Non-pigmented ciliary epithelial cell (primary cell): Measurements from ENCODE around the gene TCEANC.
"Not testable (repeated sequence)": the region's sequence is repeated elsewhere in the genome, so short reads cannot be mapped to it uniquely, and the experiment has no call there.

Source experiments
- DNase-seq: peaks from one replicate; pipeline ENCODE4 v3.0.0-alpha.2; 2010; ENCODE audit warnings: low read depth

TCEANC gene, protein sequence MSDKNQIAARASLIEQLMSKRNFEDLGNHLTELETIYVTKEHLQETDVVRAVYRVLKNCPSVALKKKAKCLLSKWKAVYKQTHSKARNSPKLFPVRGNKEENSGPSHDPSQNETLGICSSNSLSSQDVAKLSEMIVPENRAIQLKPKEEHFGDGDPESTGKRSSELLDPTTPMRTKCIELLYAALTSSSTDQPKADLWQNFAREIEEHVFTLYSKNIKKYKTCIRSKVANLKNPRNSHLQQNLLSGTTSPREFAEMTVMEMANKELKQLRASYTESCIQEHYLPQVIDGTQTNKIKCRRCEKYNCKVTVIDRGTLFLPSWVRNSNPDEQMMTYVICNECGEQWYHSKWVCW

DNA sequence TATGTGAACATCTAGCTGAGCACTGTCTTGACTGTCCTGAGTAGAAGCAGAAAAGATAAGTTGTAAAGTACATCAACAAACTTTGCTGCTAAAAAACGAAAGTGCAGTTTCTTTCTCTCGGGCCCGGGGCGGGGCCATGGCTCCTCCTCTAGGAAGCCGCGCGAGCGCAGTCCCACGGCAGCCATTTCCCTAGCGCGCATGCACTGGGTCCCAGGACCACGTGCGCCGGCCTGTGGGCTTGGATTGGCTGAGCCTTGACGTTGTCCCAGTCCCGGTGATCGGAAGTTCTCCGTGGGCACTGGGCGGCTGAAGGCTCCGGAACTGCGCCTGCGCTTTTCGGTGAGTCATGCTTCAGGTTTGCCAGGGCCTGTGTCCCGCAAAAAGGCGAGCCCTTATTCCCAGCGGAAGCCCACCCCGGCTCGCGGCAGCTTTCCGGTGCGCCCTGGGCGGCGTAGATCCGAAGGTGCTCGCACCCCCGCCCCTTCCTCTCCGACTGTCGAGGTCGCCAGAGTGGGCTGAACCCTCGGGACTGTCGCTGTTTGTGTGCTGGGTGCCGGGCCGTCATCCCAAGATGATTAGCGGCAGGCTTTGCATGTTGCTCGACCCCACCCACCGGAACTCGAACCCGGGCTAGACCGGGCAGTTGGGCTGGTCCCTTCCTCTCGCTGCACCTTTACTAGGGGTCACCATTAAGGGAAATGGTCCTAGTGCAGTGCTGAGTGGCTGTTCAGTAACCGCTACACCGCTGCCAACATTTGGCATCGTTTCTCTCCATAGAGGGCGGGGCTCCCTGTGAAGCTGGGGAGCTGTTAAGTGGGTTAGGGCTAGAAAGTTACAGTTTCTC, at the start of gene TCEANC:
Gene TCEANC (plus strand): TSS at position 292 of the 844 bp plus-strand sequence. CDS start 9,368 bp downstream, outside the sequence.
- peak; percentile 86 for DNase-seq

DNA sequence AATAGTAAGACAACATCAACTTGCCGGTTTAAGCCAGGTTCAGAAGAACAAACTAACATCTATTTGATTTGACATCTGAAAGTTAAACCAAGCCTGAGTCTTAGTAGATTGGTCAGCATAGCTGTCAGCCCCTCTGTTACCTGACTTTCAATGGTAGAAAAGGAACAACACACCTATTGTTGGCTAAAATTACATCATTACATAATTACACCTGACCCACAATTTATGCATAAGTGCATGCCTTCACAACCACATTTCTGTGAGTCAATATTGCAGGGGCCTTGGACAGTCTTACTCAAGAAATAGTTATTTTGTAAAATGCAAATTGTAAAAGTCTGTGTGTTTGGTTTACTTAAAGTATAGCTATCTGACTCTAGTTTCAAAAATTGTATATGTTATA, 47.3 kb upstream of the TCEANC start:
- no peak for DNase-seq

DNA sequence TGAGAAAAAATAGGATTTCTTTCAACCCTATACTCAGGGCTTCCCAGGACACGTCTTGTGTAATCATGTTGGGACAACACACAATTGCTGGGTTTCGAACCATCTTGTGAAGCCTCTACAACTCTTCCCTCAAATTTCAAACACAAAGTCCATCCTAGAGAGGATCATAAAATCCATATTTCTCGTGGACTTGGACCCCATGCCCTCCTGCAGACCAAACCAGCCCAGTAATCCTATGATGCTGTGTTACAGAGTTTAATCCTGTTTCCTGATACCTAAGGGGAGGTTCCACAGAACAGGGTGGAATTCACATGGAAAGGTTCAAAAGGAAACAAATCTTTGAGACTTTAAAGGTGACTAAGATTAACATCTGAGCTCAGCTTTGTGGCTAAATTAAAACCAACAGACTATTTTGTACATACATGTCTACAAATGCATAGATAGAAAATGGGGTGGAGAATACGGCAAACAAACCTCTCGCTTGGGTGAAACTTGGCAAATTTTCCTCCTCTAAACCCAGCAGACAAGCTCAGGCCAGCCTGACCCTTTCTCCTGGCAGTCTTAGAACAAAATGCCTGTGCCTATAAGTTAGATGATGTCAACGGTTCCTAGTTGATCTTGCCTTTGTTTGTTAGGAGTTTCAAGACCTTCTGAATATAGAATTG, 45.5 kb upstream of the TCEANC start:
- no peak for DNase-seq

DNA sequence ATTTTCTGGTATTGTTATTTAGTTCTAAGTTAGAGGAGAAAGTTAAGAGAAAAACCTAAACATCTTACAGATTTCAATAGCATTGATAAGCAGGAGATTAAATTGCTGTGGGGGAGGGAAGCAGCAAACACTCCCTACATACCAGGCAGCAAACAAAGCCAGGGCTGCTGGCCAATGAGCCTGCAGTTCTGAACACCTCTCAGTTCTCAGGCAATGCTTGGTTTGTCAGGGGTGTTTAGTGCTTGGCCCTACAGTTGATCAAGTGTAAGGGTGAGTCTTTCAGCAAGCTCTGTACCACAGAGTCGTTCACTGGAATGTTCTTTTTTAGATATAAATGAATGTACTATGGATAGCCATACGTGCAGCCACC, 45.0 kb upstream of the TCEANC start:
- DNase-seq: no peak

DNA sequence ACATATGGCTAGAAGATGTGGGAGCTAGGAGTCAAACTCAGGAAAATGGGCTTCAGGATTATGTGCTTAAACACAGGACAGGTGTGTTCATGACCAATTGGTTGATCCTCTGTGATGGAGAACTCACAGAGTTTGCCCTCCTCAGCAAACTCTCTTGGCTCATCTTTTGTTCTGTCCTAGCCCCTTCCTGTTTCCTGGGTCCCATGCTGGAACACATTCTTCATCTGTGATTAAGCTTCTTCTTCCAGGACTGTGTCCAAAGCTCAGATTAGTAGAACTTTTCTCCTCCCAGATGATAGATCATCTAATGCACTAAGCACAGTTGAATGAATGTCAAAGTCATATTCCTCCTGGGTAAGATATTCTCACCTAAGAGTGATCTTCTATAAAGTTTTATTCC, 38.8 kb upstream of the TCEANC start:
- DNase-seq: no peak

DNA sequence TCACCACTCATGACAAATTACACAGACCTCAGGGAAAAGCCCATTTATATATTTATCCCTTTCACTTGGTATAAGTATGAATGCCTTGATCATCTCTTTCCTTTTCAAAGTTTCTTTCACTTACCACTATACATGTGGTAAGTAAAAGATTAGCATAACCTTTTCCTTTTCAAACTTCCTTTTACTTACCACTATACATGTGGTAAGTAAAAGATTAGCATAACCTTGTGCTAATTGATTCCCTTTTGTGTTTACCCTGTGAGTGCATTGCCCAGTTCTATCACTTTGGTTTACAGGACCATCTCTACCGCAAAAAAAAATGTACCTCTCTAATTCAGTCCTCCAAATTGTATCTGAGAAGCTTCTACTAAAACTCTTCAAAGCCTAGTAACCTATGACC, 32.7 kb upstream of the TCEANC start:
- DNase-seq: no peak

DNA sequence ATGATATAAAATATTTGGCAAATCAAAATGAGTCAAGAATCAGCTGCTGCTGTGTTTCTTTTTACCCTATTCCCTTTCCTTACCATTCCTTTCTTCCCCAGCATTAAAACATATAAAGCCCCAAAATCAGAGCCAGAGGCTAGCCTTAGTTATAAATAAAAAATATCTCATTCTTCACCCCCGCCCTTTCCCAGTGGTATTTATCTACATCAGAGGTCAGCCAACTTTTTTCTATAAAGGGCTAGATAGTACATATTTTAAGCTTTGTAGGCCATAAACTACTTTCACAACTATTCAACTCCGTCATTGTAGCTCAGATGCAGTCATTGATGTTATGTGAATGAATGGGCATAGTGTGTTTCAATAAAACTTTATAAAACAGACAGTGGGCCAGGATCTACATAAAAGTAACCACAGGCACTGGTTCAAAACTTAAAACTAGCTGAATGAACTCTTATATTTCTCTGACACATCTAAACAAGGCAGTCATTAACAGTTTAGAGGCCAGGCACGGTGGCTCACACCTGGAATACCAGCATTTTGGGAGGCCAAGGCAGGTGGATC, 30.5 kb upstream of the TCEANC start:
- DNase-seq: no peak

DNA sequence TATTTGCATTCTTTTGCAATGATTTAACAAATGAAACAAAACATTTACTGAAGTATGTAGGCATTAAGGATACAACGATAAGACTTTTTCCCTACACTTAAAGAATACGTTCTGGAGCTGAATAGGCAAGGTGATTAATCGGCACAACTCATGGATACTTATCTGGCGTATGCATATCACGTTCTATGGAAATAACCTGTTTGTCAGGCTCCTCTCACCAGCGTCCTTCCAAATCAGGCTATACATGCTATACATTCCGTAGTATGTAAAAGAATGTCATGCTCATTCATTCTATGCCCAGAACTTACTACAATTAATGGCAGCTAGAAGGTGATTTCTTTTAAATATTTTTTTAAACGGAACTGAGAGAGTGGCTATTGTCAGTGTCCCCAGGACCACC, 25.6 kb upstream of the TCEANC start:
- DNase-seq: no peak

DNA sequence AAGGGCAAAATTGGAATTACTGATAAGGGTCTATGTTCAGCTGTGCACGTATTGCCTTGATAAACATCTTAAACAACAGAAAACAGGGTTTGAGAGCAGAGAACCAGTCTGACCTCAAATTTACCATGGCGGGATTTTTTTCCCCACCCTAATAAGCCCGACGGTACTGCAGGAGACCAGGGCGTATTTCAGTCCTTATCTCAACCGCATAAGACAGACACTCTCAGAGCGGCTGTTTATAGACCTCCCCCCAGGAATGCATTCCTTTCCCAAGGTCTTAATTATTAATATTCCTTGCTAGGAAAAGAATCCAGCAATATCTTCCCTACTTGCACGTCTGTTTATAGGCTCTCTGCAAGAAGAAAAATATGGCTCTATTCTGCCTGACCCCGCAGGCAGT, 15.7 kb upstream of the TCEANC start:
- not testable (repeated sequence) for DNase-seq

DNA sequence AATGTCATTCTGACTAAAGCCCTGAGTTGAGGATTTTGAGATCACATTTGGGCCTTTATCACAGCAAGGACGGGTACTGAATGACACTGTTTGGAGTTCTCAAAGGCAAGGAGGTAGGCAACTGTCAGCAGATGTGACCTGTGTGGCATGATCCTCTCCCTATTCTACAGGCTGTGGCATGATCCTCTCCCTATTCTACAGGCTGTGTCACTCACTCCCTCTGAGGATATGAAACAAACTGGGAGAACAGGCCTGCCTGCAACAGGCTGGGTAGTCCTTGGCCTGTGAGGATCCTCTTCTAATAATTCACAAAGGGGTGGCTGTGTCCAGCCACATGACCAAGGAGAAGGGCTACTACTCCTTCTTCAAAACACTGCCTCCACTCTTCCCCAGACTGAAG, 14.9 kb upstream of the TCEANC start:
- DNase-seq: no peak

DNA sequence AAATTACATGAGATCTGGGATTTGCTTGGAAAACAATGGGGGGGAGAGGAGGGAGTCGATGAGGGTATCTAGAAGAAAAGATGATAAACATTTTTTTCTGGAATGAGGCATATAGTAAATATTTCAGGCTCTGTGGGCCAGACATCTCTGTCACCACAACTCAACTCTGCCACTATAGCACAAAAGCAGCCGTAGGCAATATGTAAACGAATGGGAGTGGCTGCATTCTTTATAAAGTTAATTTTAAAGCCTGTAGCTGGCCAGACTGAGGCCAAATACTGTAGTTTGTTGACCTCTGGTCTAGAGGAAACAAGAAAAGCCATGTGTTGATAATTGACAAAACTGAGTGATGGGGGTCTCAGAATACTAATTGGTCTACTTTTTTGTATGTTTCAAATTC, 14.1 kb upstream of the TCEANC start:
- no peak for DNase-seq

DNA sequence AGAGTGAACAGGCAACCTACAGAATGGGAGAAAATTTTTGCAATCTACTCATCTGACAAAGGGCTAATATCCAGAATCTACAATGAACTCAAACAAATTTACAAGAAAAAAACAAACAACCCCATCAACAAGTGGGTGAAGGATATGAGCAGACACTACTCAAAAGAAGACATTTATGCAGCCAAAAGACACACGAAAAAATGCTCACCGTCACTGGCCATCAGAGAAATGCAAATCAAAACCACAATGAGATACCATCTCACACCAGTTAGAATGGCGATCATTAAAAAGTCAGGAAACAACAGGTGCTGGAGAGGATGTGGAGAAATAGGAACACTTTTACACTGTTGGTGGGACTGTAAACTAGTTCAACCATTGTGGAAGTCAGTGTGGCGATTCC, 11.3 kb upstream of the TCEANC start:
- not testable (repeated sequence) for DNase-seq

DNA sequence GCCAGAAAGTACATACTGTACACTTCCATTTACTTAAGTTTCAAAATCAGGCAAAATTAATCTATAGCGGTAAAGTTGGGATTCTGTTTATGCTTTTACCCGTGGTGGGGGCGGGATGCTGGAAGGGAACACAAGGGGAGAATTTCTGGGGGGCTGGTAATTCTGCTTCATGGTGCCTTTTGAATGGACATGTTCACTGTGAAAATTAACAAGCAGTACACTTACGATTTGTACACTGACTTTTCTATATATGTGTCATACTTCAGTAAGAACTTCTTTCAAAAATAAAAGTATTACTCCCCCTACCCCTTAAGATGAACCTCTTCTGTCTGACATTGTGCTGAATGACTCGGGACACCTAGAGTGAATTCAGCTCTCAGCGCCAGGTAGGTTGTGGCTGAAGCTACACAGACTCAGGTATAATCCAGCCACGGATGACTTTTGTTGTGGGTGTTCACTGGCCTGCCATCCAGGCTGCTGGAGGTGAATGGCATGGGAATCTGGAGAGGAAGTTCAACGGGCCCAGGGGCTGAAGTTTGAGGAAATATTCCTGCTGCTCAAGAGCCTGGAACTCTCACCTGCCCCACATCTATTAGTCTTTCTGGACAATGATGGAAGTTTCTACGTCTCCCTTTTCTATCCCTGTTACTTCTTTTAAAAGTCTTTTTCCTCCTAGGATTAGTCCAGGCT, 7.3 kb upstream of the TCEANC start:
- DNase-seq: no peak

DNA sequence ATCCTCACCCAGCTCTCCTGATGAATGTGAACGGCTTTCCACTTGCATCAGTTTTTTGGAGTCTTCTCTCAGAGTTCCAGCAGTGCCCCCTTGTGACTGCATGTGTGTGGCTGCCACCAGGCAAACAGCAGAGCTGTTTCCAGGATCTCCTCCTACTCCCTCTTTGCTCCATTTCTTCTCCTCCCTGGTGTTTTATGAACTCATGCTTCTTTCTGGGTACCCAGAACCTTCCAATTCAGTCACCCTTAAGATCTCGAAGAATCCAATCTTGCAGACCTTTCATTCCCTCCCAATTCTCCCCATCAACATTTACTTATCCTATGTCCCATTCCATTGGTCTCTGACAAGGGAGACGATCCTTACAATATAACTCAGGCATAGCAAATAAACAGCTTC, 6.8 kb upstream of the TCEANC start:
- no peak for DNase-seq

DNA sequence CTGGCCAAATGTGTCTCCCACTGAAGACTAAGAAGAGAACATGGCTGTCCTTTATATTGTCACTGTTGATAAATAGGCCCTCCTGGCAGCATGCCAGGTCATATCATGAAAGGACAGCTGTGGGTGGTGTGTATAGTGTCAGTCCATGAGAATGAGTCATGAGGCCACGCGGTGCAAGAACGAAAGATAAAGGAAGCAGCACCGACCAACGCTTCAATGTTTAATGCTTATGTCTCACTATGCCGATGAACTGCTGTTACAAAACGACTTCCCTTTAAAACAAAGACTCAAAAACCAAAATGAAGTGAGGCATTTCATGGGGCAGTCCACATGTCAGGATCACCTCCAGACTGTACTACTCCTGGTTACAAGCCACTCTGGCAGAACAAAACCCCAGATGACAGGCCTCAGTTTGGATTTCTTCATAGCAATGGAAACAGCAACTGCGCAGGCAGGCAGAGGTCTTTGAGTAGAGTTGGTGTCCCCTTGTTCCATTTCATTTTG, 5.2 kb upstream of the TCEANC start:
- DNase-seq: no peak

DNA sequence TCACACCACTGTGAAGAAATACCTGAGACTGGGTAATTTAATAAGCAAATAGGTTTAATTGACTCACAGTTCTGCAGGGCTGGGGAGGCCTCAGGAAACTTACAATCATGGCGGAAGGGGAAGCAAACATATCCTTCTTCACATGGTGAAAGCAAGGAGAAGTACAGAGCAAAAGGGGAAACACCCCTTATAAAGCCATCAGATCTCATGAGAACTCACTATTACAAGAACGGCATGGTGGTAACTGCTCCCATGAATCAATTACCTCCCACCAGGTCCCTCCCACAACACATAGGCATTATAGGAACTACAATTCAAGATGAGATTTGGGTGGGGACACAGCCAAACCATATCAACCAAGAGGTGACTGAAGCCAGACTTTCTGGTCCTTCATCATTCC, 4.6 kb upstream of the TCEANC start:
- DNase-seq: not testable (repeated sequence)

DNA sequence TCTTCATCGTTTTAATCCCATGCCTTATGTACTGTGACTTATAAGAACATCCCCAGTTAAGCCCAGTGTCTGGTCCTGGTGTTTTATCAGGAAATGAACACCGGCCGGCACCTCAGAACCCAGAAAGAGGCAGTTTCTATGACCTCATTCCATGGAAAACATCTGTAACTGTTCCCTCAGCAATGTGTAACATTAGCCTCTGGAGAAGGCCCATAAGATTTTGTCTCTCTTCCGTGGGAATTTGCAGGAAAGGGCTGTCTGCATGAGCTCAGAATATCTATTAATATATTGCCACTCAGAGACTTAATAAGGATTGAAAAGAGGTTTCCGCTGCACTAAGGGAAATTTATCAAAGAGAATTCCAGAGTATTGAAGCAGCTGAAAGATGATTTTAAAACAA, 3.1 kb upstream of the TCEANC start:
- no peak for DNase-seq

DNA sequence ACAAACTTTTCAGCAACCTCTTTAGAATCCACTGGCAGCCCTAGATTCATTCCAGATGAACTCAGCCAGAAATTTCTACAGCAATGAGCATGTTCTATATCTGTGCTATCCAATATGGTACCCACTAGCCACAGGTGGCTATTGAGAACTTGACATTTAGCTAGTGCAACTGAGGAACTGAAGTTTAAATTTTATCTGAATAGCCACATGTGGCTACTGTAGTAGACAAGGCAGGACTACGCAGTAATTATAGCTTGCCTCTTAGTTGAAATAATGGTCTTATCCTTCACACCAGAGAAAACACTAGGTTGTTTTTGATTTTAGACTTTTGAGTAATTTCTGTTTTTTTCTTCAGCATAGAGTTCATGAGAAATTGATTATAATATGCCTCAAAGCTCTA, 2.6 kb upstream of the TCEANC start:
- DNase-seq: no peak

DNA sequence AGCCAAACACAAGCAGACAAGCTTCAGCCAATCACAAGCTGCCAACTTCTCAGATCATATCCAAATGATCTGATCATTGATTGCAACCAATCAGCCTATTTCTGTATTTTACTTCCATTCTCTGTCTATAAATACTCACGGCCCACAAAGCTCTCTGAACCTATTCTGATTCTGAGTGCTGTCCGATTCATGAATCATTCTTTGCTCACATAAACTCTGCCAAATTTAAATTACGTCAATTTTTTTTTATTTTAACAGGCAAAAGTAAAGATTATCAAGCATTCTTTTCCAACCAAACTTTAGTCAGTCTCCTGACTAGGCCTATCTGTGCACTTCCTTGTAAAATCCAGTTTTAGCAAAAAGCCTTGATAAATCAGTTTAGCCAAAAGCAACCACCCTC, 1.8 kb upstream of the TCEANC start:
- DNase-seq: no peak

DNA sequence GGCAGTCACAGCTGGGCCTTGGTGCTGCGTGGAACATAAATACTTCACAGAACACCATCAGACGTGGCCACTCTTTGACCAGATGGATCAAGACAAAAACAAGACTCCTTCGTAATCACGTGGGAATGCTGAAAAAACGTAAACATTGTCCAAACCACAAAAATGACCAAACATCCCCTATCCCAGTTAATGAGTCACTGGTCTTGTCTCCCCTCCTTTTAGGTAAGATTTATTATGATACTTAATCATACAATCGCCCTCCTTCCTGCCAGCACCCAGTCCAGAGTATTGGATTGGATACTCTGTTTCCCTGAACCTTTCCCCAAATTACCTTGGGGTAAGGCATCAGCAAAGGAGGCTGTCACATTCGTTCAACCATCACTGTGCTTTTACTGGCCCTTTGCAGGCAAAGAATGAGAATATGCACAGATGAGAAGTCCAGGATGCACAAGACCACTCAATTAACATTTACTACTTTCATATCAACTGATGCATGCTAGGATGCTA, 601 bp upstream of the TCEANC start:
- peak; percentile 81 for DNase-seq

DNA sequence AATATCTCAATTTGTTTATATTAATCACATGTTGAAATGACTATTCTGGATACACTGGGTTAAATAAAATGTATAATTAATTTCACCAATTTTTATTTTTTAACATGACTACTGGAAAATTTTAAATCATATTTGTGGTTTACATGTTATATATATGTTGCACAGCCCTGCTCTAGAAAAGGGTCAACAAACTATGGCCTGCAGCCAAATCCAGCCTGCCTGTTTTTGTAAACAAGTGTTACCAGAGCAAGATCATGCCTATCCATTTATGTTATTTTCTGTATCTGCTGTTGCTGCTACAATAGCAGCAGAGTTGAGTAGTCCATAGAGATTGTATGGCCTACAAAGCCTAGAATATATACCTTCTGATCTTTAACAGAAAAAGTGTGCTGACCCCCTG, 1.2 kb downstream of the TCEANC start:
- DNase-seq: no peak

DNA sequence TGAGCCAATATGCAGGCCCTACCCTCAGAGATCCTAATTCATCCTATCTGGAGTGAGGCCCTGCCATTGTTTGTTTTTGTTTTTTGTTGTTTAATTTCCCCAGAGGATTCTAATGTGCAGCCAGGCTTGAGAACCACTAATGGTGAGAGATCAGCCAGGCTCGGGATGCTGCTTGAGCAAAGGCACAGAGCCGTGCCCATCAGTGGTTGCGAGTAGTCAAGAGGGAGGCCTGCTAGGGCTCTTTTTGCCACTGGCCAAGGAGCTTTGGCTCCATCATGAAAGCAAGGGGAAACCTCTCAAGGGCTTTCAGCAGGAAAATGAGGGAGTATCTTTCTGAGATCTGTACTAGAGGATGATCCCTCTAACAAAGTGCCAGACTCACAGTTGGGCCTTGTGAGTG, 2.7 kb downstream of the TCEANC start:
- DNase-seq: no peak
